CD4-positive, alpha-beta T cell treated with Interleukin-4 for 1 hour (primary cell): ENCODE results near the gene SUV39H1.
A peak's percentile ranks its signal among the peaks of the same experiment; 100 is the strongest.

Experiments used
- DNase-seq, 2 donors: peaks; one replicate each; pipeline ENCODE4 v3.0.0-alpha.2; 2020 to 2022

The SUV39H1 gene

GRCh38 chrX:48715072-48715471, 18.5 kb downstream of the SUV39H1 start:
- DNase-seq, result no peak

GRCh38 chrX:48715876-48716502, 19.5 kb downstream of the SUV39H1 start:
- peak in 1 of 2 donors; percentile 36 for DNase-seq

DNA sequence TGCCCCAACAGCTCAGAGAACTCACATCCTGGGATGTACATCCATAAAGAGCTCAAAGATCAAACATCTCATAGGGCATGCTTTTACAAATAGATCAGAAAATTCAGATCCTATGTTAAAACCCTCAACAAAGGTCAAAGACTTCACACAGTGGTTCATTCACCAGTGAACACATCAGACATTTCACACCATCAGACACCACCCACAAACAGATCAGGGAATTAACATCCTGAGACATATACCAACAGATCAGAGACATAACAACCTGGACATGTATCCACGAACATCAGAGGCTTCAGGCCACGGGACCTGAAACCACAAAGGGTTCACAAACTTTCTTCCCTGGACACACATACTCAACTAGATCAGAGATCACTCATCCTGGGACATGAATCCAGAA, 23.4 kb downstream of the SUV39H1 start:
- DNase-seq, result no peak

DNA sequence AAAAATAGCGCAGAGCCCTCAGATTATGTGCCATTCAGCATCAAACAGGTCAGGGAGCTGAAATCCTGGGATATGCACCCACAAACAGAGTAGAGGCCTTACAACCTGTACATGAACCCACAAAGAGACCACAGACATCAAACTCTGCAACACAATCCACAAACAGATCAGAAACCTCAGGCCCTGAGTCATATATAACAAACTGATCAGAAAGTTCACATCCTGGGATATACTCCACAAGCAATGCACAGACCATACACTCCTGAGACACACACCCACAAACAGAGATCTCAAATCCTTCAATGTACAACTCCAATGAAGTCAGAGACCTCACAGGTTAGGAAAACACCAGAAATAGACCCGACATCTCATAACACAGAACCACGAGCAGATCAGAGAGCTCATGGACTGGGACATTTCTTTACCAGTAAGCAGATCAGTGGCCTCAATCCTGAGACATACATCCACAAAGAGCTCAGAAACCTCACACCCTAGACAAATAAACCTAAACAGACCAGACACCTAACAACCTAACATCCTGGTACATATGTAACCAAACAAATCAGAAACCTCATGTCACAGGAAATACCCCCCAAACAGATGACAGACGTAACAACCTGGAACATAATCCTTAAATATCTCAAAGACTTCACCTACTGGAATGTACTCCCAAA, 24.2 kb downstream of the SUV39H1 start:
- DNase-seq, result peak in 1 of 2 donors; percentile 51

- DNase-seq, result no peak
Observed at GRCh38 chrX:48721916-48722315, 25.4 kb downstream of the SUV39H1 start.

- no peak for DNase-seq
Observed at GRCh38 chrX:48726596-48726995, 30.1 kb downstream of the SUV39H1 start.

DNA sequence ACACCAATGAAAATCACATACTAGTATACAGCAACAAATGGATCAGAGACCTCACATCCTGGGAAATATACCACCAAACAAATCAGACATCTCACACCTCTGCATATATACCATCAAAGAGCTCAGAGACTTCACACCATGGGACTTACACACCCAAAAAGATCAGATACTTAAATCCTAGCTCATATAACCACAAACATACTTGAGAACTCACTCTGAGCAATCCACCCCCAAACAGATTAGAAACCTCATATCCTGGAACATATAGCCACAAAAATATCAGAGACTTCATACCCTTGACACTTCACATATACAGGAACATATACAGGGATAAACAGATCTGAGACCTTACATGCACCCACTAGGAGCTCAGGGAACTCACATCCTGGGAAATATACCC, 32.1 kb downstream of the SUV39H1 start:
- DNase-seq, result no peak

DNA sequence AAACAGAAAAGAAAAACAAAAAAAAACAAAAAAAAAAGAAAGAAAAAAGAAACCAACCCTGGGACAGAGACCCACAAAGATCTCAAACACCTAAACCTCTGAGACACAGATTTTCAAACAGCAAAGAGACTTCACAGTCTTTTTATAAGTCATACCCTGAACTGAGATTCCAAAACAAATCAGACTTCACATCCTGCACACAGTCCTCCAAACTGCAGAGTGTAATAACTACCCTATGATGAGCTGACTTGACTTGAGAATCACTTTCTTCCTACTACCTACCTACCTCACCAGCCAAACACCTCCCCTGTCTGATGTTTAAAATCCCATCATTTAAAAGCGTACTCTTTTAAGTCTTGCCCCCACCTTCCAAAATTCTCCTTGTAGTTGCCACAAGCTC, 39.8 kb downstream of the SUV39H1 start:
- DNase-seq, result no peak

DNA sequence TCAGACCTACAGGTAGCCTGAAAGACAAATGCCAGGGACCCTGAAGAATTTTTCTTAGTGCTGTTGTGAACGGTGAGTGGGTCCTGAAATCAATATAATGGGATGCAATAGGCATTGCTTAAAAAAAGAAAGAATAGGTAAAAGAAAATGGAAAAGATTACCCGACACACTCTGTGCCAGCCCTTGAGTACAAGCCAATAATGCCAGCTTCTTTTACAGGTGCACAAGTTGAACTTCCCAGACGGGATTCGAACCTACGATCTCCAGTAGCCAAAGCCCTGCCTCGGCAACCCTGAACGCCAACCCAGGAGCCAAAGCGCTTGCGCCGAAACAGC, 40.3 kb downstream of the SUV39H1 start:
- no peak for DNase-seq

DNA sequence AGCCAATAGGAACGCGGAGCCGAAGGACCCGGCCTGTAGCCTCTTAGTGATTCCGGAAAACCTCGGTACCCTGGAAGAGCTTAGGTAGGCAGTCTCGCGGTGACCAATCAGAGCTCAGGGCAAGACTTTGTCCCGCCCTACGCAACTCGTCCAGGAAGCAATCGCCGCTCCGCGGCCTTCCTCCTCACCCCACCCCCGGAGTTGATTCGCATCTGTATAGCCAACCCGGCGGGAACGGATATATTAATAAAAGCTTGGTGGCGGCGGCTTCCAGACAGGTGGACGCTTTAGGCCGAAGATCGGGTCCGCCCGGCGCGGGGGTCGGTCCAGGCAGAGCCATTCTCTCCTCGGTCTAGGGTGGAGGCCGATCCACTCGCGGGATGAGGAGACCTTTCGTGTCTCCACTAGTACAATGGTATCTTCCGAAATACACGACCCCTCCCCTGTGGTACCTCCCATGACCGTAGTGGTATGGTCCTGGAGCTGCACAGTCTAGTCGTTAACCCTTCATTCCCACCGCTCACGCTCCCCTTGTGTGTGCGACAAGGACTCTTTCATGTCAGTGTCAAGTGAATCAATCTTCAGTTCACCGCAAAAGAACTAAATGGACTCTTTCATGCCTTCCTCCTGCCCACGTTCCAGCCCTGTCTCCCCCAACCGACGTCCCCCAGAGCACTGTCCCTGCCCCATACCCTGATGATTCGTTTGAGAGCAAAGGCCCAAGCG, 40.8 kb downstream of the SUV39H1 start:
- DNase-seq, result peak; percentile 95 to 97

DNA sequence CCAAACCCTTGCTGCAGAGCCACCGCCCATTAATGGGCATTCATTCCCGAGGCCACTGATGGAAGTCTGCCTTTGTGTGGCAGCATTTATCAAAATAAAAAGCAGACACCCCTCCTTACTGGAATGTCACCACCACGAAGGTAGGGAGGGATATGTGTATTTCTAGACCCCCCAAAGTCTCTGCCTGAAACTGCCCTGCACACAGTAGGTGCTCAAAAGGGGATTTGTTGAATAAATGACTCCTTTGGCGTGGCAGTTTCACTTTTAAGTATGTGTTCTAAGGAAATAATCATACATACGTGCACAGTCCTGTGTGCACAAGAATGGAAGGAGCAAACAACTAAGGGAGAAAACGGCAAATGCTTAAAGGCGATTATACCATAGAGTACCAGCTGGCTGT, 41.4 kb downstream of the SUV39H1 start:
- no peak for DNase-seq

- no peak for DNase-seq
Observed at GRCh38 chrX:48741834-48742233, 45.3 kb downstream of the SUV39H1 start.

DNA sequence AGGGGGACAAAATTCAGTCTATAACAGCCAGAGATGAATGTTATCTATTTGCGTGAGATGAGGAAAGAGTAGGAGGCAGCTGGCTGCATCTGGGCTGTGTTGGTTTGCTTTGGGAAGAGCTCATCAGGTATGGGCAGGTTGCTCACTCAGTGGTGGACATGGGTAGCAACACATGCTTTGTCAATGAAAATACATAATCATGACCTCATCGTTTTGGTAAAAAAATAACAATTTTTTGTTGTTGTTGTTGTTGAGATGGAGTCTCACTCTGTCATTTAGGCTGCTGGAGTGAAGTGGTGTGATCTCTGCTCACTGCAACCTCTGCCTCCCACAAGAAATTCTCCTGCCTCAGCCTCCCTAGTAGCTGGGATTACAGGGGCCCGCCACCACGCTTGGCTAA, 48.7 kb downstream of the SUV39H1 start:
- no peak for DNase-seq

DNA sequence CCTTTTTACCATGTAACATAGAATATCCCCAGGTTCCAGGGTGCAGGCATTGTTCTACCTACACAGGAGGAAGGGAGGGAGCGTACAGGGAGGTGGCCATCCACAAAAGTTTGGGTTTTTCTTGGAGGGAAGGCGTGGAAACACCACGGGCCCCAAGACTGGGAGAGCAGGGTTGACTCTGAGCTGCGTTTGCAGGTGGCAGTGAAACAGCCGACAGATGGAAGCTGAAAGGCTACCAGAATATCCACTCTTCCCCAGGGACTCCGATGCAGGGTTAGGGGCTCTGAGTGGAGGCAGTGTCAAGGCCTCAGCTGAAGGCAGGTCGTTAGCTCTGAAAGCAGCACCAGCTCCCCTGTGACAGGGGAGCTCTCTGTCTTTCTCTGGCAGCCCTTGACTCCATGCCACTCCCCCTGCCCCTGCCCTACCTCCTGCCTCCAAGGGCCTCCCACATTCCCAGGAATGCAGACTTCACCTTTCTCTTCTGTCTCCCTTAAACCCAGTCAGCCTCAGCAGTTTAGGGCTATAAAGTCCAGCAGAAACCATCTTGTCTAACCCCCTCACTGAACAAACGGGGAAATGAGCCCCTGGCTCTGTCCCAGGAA, 51.0 kb downstream of the SUV39H1 start:
- DNase-seq, result no peak

GRCh38 chrX:48749182-48749581, 52.6 kb downstream of the SUV39H1 start:
- no peak for DNase-seq

- no peak for DNase-seq
Observed at GRCh38 chrX:48751343-48751742, 54.8 kb downstream of the SUV39H1 start.

DNA sequence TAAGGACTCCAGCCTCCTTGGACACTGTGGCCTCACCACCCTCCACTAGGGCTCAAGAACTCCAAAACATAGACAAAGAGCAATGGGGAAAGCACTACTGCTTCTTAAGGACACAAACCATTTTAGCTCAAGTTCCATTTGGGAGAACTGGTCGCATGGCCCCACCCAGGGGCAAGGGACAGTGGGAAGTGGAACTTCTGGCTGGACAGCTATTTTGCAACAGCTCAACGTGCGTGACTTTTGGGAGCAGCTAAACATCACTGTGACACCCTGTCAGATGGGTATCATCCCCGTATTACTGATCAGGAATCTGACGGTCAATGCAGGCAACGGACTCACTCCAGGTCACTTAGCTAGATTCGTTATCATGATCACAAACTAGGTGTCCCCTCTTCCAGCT, 56.0 kb downstream of the SUV39H1 start:
- DNase-seq, result no peak

GRCh38 chrX:48753708-48754228, 57.2 kb downstream of the SUV39H1 start:
- no peak for DNase-seq

- no peak for DNase-seq
Observed at GRCh38 chrX:48754238-48754637, 57.7 kb downstream of the SUV39H1 start.
